Ishikawa (cell line): ENCODE data around the gene CD63.

Experiments
- CREB1 ChIP-seq: IDR thresholded peaks from 2 replicates; pipeline ENCODE4 v1.6.1; 2012; ENCODE audit warnings: low read depth
- FOXM1 ChIP-seq: IDR thresholded peaks from 2 replicates; pipeline ENCODE4 v1.6.1; 2012; ENCODE audit warnings: low read depth, borderline replicate concordance
- YY1 ChIP-seq: IDR thresholded peaks from 2 replicates; pipeline ENCODE4 v1.6.1; 2012; ENCODE audit warnings: low read depth

DNA sequence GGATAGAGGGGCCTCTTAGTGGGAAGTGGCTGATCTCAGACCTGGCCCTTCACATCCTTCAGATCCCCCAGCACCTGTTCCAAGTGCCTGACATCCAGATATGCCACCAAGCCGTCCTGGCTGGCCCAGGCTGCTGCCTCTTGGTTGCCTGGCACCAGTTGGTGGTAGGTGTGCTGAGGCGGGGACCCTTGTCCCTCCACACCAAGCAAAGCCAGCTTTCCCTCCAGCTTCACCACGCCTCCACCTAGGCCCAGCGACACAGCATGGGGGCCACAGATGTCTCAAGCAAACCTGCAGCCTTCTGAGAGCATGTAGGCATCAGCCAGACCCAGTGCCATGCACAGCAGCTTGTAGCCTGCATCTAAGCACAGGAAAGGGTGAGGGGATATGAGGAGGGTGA is 3.5 kb upstream of the CD63 start:
- TF ChIP-seq YY1 (no peak), CREB1 (no peak), FOXM1 (no peak)
